GM12878 (cell line): ENCODE measurements around the gene TMEM208. TPM values are rescaled to one million over a fixed set of nuclear protein-coding genes. Genes with fewer than 3 reads are reported as not detected.

Source experiments
- BACH1 ChIP-seq: fragments of 450-650 bp; IDR thresholded peaks from 2 replicates; pipeline ENCODE4 v1.6.1; 2017; ENCODE audit warnings: mild to moderate bottlenecking, borderline replicate concordance
- ETV6 ChIP-seq, 2 experiments: fragments of 450-650 bp in 1 of 2; IDR thresholded peaks in 1 of 2; conservative IDR thresholded peaks in 1 of 2; 2 replicates each; pipeline ENCODE4 v1.6.1; 2014; ENCODE audit warnings: antibody characterized with exemption in 1 of 2, borderline replicate concordance in 1 of 2, low read depth in 1 of 2, mild to moderate bottlenecking in 1 of 2, moderate library complexity in 1 of 2
- GATAD2B ChIP-seq: fragments of 450-650 bp; conservative IDR thresholded peaks from 2 replicates; pipeline ENCODE4 v1.6.1; 2017; ENCODE audit warnings: low read depth, mild to moderate bottlenecking, moderate library complexity
- MXI1 ChIP-seq: fragments of 150-350 bp; IDR thresholded peaks from 2 replicates; pipeline ENCODE4 v1.6.1; 2011; ENCODE audit warnings: low read depth, mild to moderate bottlenecking, inconsistent platforms, low read length, improper control_type of control experiment
- PRDM15 ChIP-seq: fragments of 450-650 bp; formaldehyde crosslinking; IDR thresholded peaks from 2 replicates; pipeline ENCODE4 v1.4.0; 2020; ENCODE audit warnings: mild to moderate bottlenecking, moderate library complexity
- RAD51 ChIP-seq: fragments of 450-650 bp; IDR thresholded peaks from 2 replicates; pipeline ENCODE4 v1.6.1; 2016; ENCODE audit warnings: moderate library complexity, mild to moderate bottlenecking, inconsistent platforms
- TBL1XR1 ChIP-seq: IDR thresholded peaks from 2 replicates; pipeline ENCODE4 v1.6.1; 2012; ENCODE audit warnings: low read depth, low read length, improper control_type of control experiment
- ZBTB33 ChIP-seq: fragments of 450-650 bp; IDR thresholded peaks from 2 replicates; pipeline ENCODE4 v1.6.1; 2017; ENCODE audit warnings: mild to moderate bottlenecking
- ZBTB4 ChIP-seq: fragments of 450-650 bp; formaldehyde crosslinking; IDR thresholded peaks from 2 replicates; pipeline ENCODE4 v1.4.0; 2022; ENCODE audit warnings: mild to moderate bottlenecking, moderate library complexity
- ZNF274 ChIP-seq: IDR thresholded peaks from one replicate; pipeline ENCODE4 v1.8.0; 2011; ENCODE audit not compliant: insufficient read length, insufficient read depth
- ZNF592 ChIP-seq: fragments of 450-650 bp; IDR thresholded peaks from 2 replicates; pipeline ENCODE4 v1.6.1; 2017; ENCODE audit warnings: mild to moderate bottlenecking, moderate library complexity
- polyA plus RNA-seq, 11 experiments: library from polyadenylated mRNA; depleted of rRNA in 4 of 11; unstranded in 6 of 11; stranded (reverse) in 5 of 11; fragments of >200 nt; fragmentation: Nextera tagmentation in 4 of 11; fragmentation: Illumina TruSeq in 1 of 11; extraction: Ambion mirVana in 4 of 11; extraction: Trizol in 1 of 11; gene quantifications; 1 replicate in 1 of 11; 2 replicates in 10 of 11; pipeline versions ENCODE4 v1.2.1 to v1.2.3, GENCODE V29; 2011 to 2016; ENCODE audit warnings: inconsistent platforms in 2 of 11, missing spikeins in 2 of 11, low read depth in 1 of 11
- total RNA-seq, 4 experiments: library from RNA; depleted of rRNA in 3 of 4; stranded (reverse); fragments of >200 nt in 3 of 4; fragmentation: Illumina TruSeq in 1 of 4; extraction: Trizol in 1 of 4; gene quantifications; 2 replicates each; pipeline versions ENCODE4 v1.2.1 to v1.2.3, GENCODE V29; 2013 to 2021

The TMEM208 gene
- total and polyA plus RNA-seq, 10 of the 15 experiments (the other 5 are each of a cell fraction or from before 2014, with no cell fraction given), result 34.1 to 244 (median 54.1) TPM

- TF ChIP-seq ZBTB4 (CRISPR knock-in tag), result no peak
- no peak for TF ChIP-seq PRDM15 (CRISPR knock-in tag)
- no peak for TF ChIP-seq ZNF592
- TF ChIP-seq BACH1, result no peak
- TF ChIP-seq MXI1, result no peak
- TF ChIP-seq ZBTB33, result no peak
- no peak for TF ChIP-seq ZNF274
- no peak for TF ChIP-seq GATAD2B
- TF ChIP-seq ETV6 (conservative IDR thresholded peaks at IDR 0.05 in 1 of 2, IDR thresholded peaks at IDR 0.05 in 1 of 2; ENCODE audit: borderline replicate concordance in 1 of 2, low read depth in 1 of 2), result no peak
- TF ChIP-seq TBL1XR1, result no peak
- TF ChIP-seq RAD51, result no peak
- TF ChIP-seq, all 136 proteins: peak for 0
These were observed 25.3 kb upstream of the TMEM208 start (continued) for GRCh38 chr16:67201411-67202345.
